ENCODE measurements around the gene CTNNBIP1.
"Not testable (repeated sequence)": the region's sequence is repeated elsewhere in the genome, so short reads cannot be mapped to it uniquely, and the experiment has no call there.

CTNNBIP1 gene

GRCh38 chr1:9825093-9826074 lies 84.7 kb downstream of the CTNNBIP1 start:
- no peak for DNase-seq

GRCh38 chr1:9824702-9825089 lies 85.4 kb downstream of the CTNNBIP1 start:
- DNase-seq, result no peak

GRCh38 chr1:9823943-9824701 lies 85.9 kb downstream of the CTNNBIP1 start, which contains the start of gene CLSTN1:
CLSTN1 (minus strand) TSS chr1:9823965; CDS start chr1:9823733, 232 bp downstream.
- DNase-seq, result peak; percentile 80

- no peak for DNase-seq
Measured at GRCh38 chr1:9823693-9823942, 86.5 kb downstream of the CTNNBIP1 start.

- DNase-seq, result no peak
Measured at GRCh38 chr1:9822897-9823692, 87.0 kb downstream of the CTNNBIP1 start.

GRCh38 chr1:9822490-9822889 lies 87.6 kb downstream of the CTNNBIP1 start:
- no peak for DNase-seq

- DNase-seq, result no peak
Measured at GRCh38 chr1:9821710-9822109, 88.4 kb downstream of the CTNNBIP1 start.

- DNase-seq, result no peak
Measured at GRCh38 chr1:9820521-9820920, 89.5 kb downstream of the CTNNBIP1 start.

GRCh38 chr1:9817734-9818133 lies 92.3 kb downstream of the CTNNBIP1 start:
- DNase-seq, result no peak

GRCh38 chr1:9816199-9816598 lies 93.9 kb downstream of the CTNNBIP1 start:
- DNase-seq, result no peak

- no peak for DNase-seq
Measured at GRCh38 chr1:9815150-9815549, 94.9 kb downstream of the CTNNBIP1 start.

GRCh38 chr1:9814619-9815018 lies 95.5 kb downstream of the CTNNBIP1 start:
- no peak for DNase-seq

GRCh38 chr1:9811239-9811966 lies 98.7 kb downstream of the CTNNBIP1 start:
- no peak for DNase-seq

- no peak for DNase-seq
Measured at GRCh38 chr1:9809100-9809510, 101.0 kb downstream of the CTNNBIP1 start.

- DNase-seq, result no peak
Measured at GRCh38 chr1:9808459-9808858, 101.6 kb downstream of the CTNNBIP1 start.

GRCh38 chr1:9807541-9807940 lies 102.5 kb downstream of the CTNNBIP1 start:
- DNase-seq, result no peak

GRCh38 chr1:9805972-9806371 lies 104.1 kb downstream of the CTNNBIP1 start:
- DNase-seq, result not testable (repeated sequence)

- DNase-seq, result no peak
Measured at GRCh38 chr1:9805006-9805508, 105.0 kb downstream of the CTNNBIP1 start.

GRCh38 chr1:9803003-9803918 lies 106.8 kb downstream of the CTNNBIP1 start:
- DNase-seq, result not testable (repeated sequence)

GRCh38 chr1:9801909-9802308 lies 108.2 kb downstream of the CTNNBIP1 start:
- DNase-seq, result no peak

All from activated gamma-delta T cell (primary cell).